Loucy (cell line): ENCODE measurements around the gene SERP2.

ENCODE experiments used
- CTCF ChIP-seq: fragments of 200-600 bp; sonication (generic); conservative IDR thresholded peaks from 2 replicates; pipeline ENCODE4 v1.5.1; 2014; ENCODE audit warnings: mild to moderate bottlenecking, antibody characterized with exemption, low read length
- EZH2phosphoT487 ChIP-seq: fragments of 200-600 bp; IDR thresholded peaks from 2 replicates; pipeline ENCODE4 v1.6.1; 2018; ENCODE audit warnings: antibody characterized with exemption, mild to moderate bottlenecking, moderate library complexity, borderline replicate concordance

GRCh38 chr13:44433863-44434765, 60.5 kb downstream of the SERP2 start:
- TF ChIP-seq EZH2phosphoT487 (no peak), CTCF (no peak)
